Activated CD4-positive, alpha-beta T cell treated with anti-CD3 and anti-CD28 coated beads, Interleukin-2, amount 10 ng/mL, durations not matched to agents 24 days and 14 days (primary cell): ENCODE data around the gene CAMK2D. TPM values are rescaled to one million over a fixed set of nuclear protein-coding genes. Genes with fewer than 3 reads are reported as not detected.

Source experiments
- DNase-seq: peaks from one replicate; pipeline ENCODE4 v3.0.0; 2022
- H3K27ac Mint-ChIP-seq: one replicate; pipeline ENCODE4 v1.8.0; 2022; ENCODE audit warnings: mild to moderate bottlenecking, mixed read lengths
- H3K27me3 Mint-ChIP-seq: one replicate; pipeline ENCODE4 v1.8.0; 2022; ENCODE audit warnings: mixed read lengths
- H3K36me3 Mint-ChIP-seq: one replicate; pipeline ENCODE4 v1.8.0; 2022; ENCODE audit warnings: low read depth, mild to moderate bottlenecking, mixed read lengths
- H3K4me1 Mint-ChIP-seq: one replicate; pipeline ENCODE4 v1.8.0; 2021; ENCODE audit warnings: mixed read lengths
- H3K4me3 Mint-ChIP-seq: one replicate; pipeline ENCODE4 v1.8.0; 2022; ENCODE audit warnings: mild to moderate bottlenecking, moderate library complexity, mixed read lengths
- H3K9me3 Mint-ChIP-seq: one replicate; pipeline ENCODE4 v1.8.0; 2021; ENCODE audit warnings: mixed read lengths
- intact Hi-C: fragments of 100-400 bp; cut with micrococcal nuclease; formaldehyde crosslinking; loops from one replicate; pipeline ENCODE4 v1.15.1; 2023
- total RNA-seq: library from RNA; stranded (reverse); gene quantifications from 2 replicates; pipeline ENCODE4 v1.2.3, GENCODE V29; 2022

CAMK2D gene
- total RNA-seq, 1 donor from 2014 or later = 69.3 TPM

- Mint-ChIP-seq H3K36me3 (peaks cover 33% of the 10 kb centered on the region), H3K4me1 (peaks cover 51% of the 10 kb centered on the region), H3K27ac (peak overlapping the region; percentile 97), H3K27me3 (peaks cover 3% of the 10 kb centered on the region), H3K4me3 (peak overlapping the region; percentile 95), H3K9me3 (no peaks in the 10 kb centered on the region)
- DNase-seq = no peak
- intact Hi-C loops = loop anchor here (5.0 kb wide), 1 partner anchor 62 kb away; no protein-coding TSS in a partner anchor
Observed at GRCh38 chr4:113759696-113760093, 1.8 kb downstream of the CAMK2D start.

- H3K4me1 Mint-ChIP-seq = peaks cover 46% of the 10 kb centered on the region
- intact Hi-C loops = loop anchor here (5.0 kb wide), 1 partner anchor 61 kb away; no protein-coding TSS in a partner anchor
- H3K36me3 Mint-ChIP-seq = peaks cover 35% of the 10 kb centered on the region
- no peaks in the 10 kb centered on the region for H3K9me3 Mint-ChIP-seq
- H3K4me3 Mint-ChIP-seq = peak overlapping the region; percentile 95
- no peak for DNase-seq
- peak overlapping the region; percentile 85 for H3K27ac Mint-ChIP-seq
- peaks cover 3% of the 10 kb centered on the region for H3K27me3 Mint-ChIP-seq
Observed at GRCh38 chr4:113758372-113758771, 3.2 kb downstream of the CAMK2D start.

- no peak for DNase-seq
- H3K4me1 Mint-ChIP-seq = peaks cover 43% of the 10 kb centered on the region
- H3K4me3 Mint-ChIP-seq = peak overlapping the region; percentile 95
- H3K27ac Mint-ChIP-seq = peak overlapping the region; percentile 66
- peaks cover 39% of the 10 kb centered on the region for H3K36me3 Mint-ChIP-seq
- intact Hi-C loops = loop anchor here (5.0 kb wide), 1 partner anchor 60 kb away; no protein-coding TSS in a partner anchor
- H3K9me3 Mint-ChIP-seq = no peaks in the 10 kb centered on the region
- peaks cover 2% of the 10 kb centered on the region for H3K27me3 Mint-ChIP-seq
Observed at GRCh38 chr4:113757486-113757885, 4.1 kb downstream of the CAMK2D start.

GRCh38 chr4:113756005-113756410 is 5.5 kb downstream of the CAMK2D start:
- Mint-ChIP-seq H3K4me3 (peak overlapping the region; percentile 68), H3K4me1 (peaks cover 43% of the 10 kb centered on the region), H3K9me3 (no peaks in the 10 kb centered on the region), H3K36me3 (peaks cover 42% of the 10 kb centered on the region), H3K27me3 (no peaks in the 10 kb centered on the region), H3K27ac (peak overlapping the region; percentile 80)
- intact Hi-C loops = loop anchor here (1.0 to 5.0 kb wide), 3 partner anchors 26 to 72 kb away; no protein-coding TSS in a partner anchor
- no peak for DNase-seq

- no peak overlapping the region for H3K27ac Mint-ChIP-seq
- intact Hi-C loops = no loop called here
- no peak for DNase-seq
- peaks cover 25% of the 10 kb centered on the region for H3K4me1 Mint-ChIP-seq
- H3K4me3 Mint-ChIP-seq = no peak overlapping the region
- H3K36me3 Mint-ChIP-seq = peaks cover 44% of the 10 kb centered on the region
- no peaks in the 10 kb centered on the region for H3K27me3 Mint-ChIP-seq
- H3K9me3 Mint-ChIP-seq = peaks cover 4% of the 10 kb centered on the region
Observed at GRCh38 chr4:113750734-113751133, 10.8 kb downstream of the CAMK2D start.

- intact Hi-C loops = no loop called here
- Mint-ChIP-seq H3K4me1 (peaks cover 22% of the 10 kb centered on the region), H3K9me3 (peaks cover 4% of the 10 kb centered on the region)
Observed at GRCh38 chr4:113750296-113750695, 11.2 kb downstream of the CAMK2D start.

GRCh38 chr4:113749178-113749577 is 12.4 kb downstream of the CAMK2D start:
- no peak for DNase-seq
- Mint-ChIP-seq H3K27me3 (no peaks in the 10 kb centered on the region), H3K27ac (no peak overlapping the region), H3K9me3 (peaks cover 4% of the 10 kb centered on the region), H3K4me3 (no peak overlapping the region), H3K36me3 (peaks cover 40% of the 10 kb centered on the region), H3K4me1 (peaks cover 19% of the 10 kb centered on the region)
- intact Hi-C loops = no loop called here

More at GRCh38 chr4:113750296-113750695, 11.2 kb downstream of the CAMK2D start:
- Mint-ChIP-seq H3K4me3 (no peak overlapping the region), H3K27me3 (no peaks in the 10 kb centered on the region), H3K27ac (no peak overlapping the region), H3K36me3 (peaks cover 45% of the 10 kb centered on the region)
- DNase-seq = no peak

GRCh38 chr4:113747949-113748348 is 13.6 kb downstream of the CAMK2D start:
- H3K4me3 Mint-ChIP-seq = no peak overlapping the region
- intact Hi-C loops = no loop called here
- peaks cover 40% of the 10 kb centered on the region for H3K36me3 Mint-ChIP-seq
- H3K9me3 Mint-ChIP-seq = peaks cover 4% of the 10 kb centered on the region
- no peaks in the 10 kb centered on the region for H3K27me3 Mint-ChIP-seq
- H3K27ac Mint-ChIP-seq = no peak overlapping the region
- peaks cover 19% of the 10 kb centered on the region for H3K4me1 Mint-ChIP-seq
- no peak for DNase-seq

GRCh38 chr4:113745711-113746110 is 15.8 kb downstream of the CAMK2D start:
- intact Hi-C loops = no loop called here
- H3K9me3 Mint-ChIP-seq = peaks cover 4% of the 10 kb centered on the region
- peaks cover 38% of the 10 kb centered on the region for H3K36me3 Mint-ChIP-seq
- no peaks in the 10 kb centered on the region for H3K27me3 Mint-ChIP-seq
- no peak for DNase-seq
- H3K4me3 Mint-ChIP-seq = no peak overlapping the region
- no peak overlapping the region for H3K27ac Mint-ChIP-seq
- peaks cover 12% of the 10 kb centered on the region for H3K4me1 Mint-ChIP-seq

- Mint-ChIP-seq H3K4me3 (no peak overlapping the region), H3K27ac (no peak overlapping the region), H3K36me3 (peaks cover 35% of the 10 kb centered on the region), H3K4me1 (peaks cover 13% of the 10 kb centered on the region), H3K27me3 (no peaks in the 10 kb centered on the region), H3K9me3 (peaks cover 3% of the 10 kb centered on the region)
- intact Hi-C loops = no loop called here
- no peak for DNase-seq
Observed at GRCh38 chr4:113744667-113745240, 16.8 kb downstream of the CAMK2D start.

GRCh38 chr4:113743690-113744089 is 17.8 kb downstream of the CAMK2D start:
- peaks cover 3% of the 10 kb centered on the region for H3K9me3 Mint-ChIP-seq
- H3K4me1 Mint-ChIP-seq = peaks cover 22% of the 10 kb centered on the region
- intact Hi-C loops = no loop called here
- no peak overlapping the region for H3K27ac Mint-ChIP-seq
- DNase-seq = no peak
- no peaks in the 10 kb centered on the region for H3K27me3 Mint-ChIP-seq
- H3K4me3 Mint-ChIP-seq = no peak overlapping the region
- peaks cover 42% of the 10 kb centered on the region for H3K36me3 Mint-ChIP-seq

GRCh38 chr4:113742643-113743042 is 18.9 kb downstream of the CAMK2D start:
- no peak for DNase-seq
- Mint-ChIP-seq H3K4me1 (peaks cover 24% of the 10 kb centered on the region), H3K27me3 (no peaks in the 10 kb centered on the region), H3K27ac (no peak overlapping the region), H3K36me3 (peaks cover 39% of the 10 kb centered on the region), H3K9me3 (peaks cover 3% of the 10 kb centered on the region), H3K4me3 (no peak overlapping the region)
- intact Hi-C loops = no loop called here

- H3K27ac Mint-ChIP-seq = no peak overlapping the region
- no peak for DNase-seq
- intact Hi-C loops = no loop called here
- no peaks in the 10 kb centered on the region for H3K27me3 Mint-ChIP-seq
- H3K36me3 Mint-ChIP-seq = peaks cover 39% of the 10 kb centered on the region
- H3K4me1 Mint-ChIP-seq = peaks cover 27% of the 10 kb centered on the region
- H3K9me3 Mint-ChIP-seq = peaks cover 3% of the 10 kb centered on the region
- H3K4me3 Mint-ChIP-seq = no peak overlapping the region
Observed at GRCh38 chr4:113741956-113742355, 19.6 kb downstream of the CAMK2D start.

- H3K4me1 Mint-ChIP-seq = peaks cover 29% of the 10 kb centered on the region
- H3K9me3 Mint-ChIP-seq = peaks cover 3% of the 10 kb centered on the region
- H3K27ac Mint-ChIP-seq = peak overlapping the region; percentile 25
- no peak for DNase-seq
- no peaks in the 10 kb centered on the region for H3K27me3 Mint-ChIP-seq
- intact Hi-C loops = no loop called here
- H3K4me3 Mint-ChIP-seq = no peak overlapping the region
- H3K36me3 Mint-ChIP-seq = peaks cover 44% of the 10 kb centered on the region
Observed at GRCh38 chr4:113740857-113741379, 20.6 kb downstream of the CAMK2D start.
